ENCODE measurements around the gene C4BPA. TPM values are rescaled to one million over a fixed set of nuclear protein-coding genes. Genes with fewer than 3 reads are reported as not detected.

C4BPA gene
- total RNA-seq, 6 experiments from 2014 or later = not detected

GRCh38 chr1:207164086-207164485, 60.1 kb downstream of the C4BPA start:
- Mint-ChIP-seq H3K4me1 (ENCODE audit: low read depth) (no peaks in the 10 kb centered on the region), H3K27ac (no peak overlapping the region)

GRCh38 chr1:207172321-207172720, 68.3 kb downstream of the C4BPA start:
- Mint-ChIP-seq H3K9me3 (no peaks in the 10 kb centered on the region), H3K27ac (no peak overlapping the region), H3K27me3 (ENCODE audit: insufficient read depth) (peaks cover 3% of the 10 kb centered on the region; the same call in 1 of the 2 replicates), H3K4me3 (no peak overlapping the region), H3K36me3 (ENCODE audit: low read depth) (no peaks in the 10 kb centered on the region), H3K4me1 (ENCODE audit: low read depth) (no peaks in the 10 kb centered on the region)
- TF ChIP-seq CTCF (IDR thresholded peaks at IDR 0.05) = no peak
- DNase-seq = no peak

More at GRCh38 chr1:207164086-207164485, 60.1 kb downstream of the C4BPA start:
- H3K4me3 Mint-ChIP-seq = no peak overlapping the region
- H3K9me3 Mint-ChIP-seq = no peaks in the 10 kb centered on the region
- H3K27me3 Mint-ChIP-seq (ENCODE audit: insufficient read depth) = no peaks in the 10 kb centered on the region; the same call in none of the 2 replicates
- DNase-seq = no peak
- no peaks in the 10 kb centered on the region for H3K36me3 Mint-ChIP-seq (ENCODE audit: low read depth)
- no peak for TF ChIP-seq CTCF (IDR thresholded peaks at IDR 0.05)

GRCh38 chr1:207172885-207173284, 68.9 kb downstream of the C4BPA start:
- no peaks in the 10 kb centered on the region for H3K4me1 Mint-ChIP-seq (ENCODE audit: low read depth)
- no peaks in the 10 kb centered on the region for H3K36me3 Mint-ChIP-seq (ENCODE audit: low read depth)
- peaks cover 3% of the 10 kb centered on the region; the same call in 1 of the 2 replicates for H3K27me3 Mint-ChIP-seq (ENCODE audit: insufficient read depth)

GRCh38 chr1:207173396-207173795, 69.4 kb downstream of the C4BPA start:
- Mint-ChIP-seq H3K4me3 (no peak overlapping the region), H3K27me3 (ENCODE audit: insufficient read depth) (peaks cover 3% of the 10 kb centered on the region; the same call in 1 of the 2 replicates), H3K36me3 (ENCODE audit: low read depth) (no peaks in the 10 kb centered on the region), H3K9me3 (no peaks in the 10 kb centered on the region), H3K4me1 (ENCODE audit: low read depth) (no peaks in the 10 kb centered on the region), H3K27ac (no peak overlapping the region)
- DNase-seq = no peak
- no peak for TF ChIP-seq CTCF (IDR thresholded peaks at IDR 0.05)

More at GRCh38 chr1:207172885-207173284, 68.9 kb downstream of the C4BPA start:
- Mint-ChIP-seq H3K9me3 (no peaks in the 10 kb centered on the region), H3K4me3 (no peak overlapping the region), H3K27ac (no peak overlapping the region)
- no peak for TF ChIP-seq CTCF (IDR thresholded peaks at IDR 0.05)
- DNase-seq = no peak

- TF ChIP-seq CTCF (IDR thresholded peaks at IDR 0.05) = no peak
- H3K4me3 Mint-ChIP-seq = no peak overlapping the region
- H3K36me3 Mint-ChIP-seq (ENCODE audit: low read depth) = no peaks in the 10 kb centered on the region
- H3K27ac Mint-ChIP-seq = no peak overlapping the region
- peaks cover 3% of the 10 kb centered on the region; the same call in 1 of the 2 replicates for H3K27me3 Mint-ChIP-seq (ENCODE audit: insufficient read depth)
- no peaks in the 10 kb centered on the region for H3K4me1 Mint-ChIP-seq (ENCODE audit: low read depth)
- DNase-seq = no peak
- no peaks in the 10 kb centered on the region for H3K9me3 Mint-ChIP-seq
Measured at GRCh38 chr1:207174913-207175312, 70.9 kb downstream of the C4BPA start.

- H3K27me3 Mint-ChIP-seq (ENCODE audit: insufficient read depth) = peaks cover 3% of the 10 kb centered on the region
- H3K36me3 Mint-ChIP-seq (ENCODE audit: low read depth) = no peaks in the 10 kb centered on the region
- no peaks in the 10 kb centered on the region for H3K9me3 Mint-ChIP-seq
- H3K4me1 Mint-ChIP-seq (ENCODE audit: low read depth) = no peaks in the 10 kb centered on the region
- no peak for DNase-seq
- no peak overlapping the region for H3K4me3 Mint-ChIP-seq
- no peak for TF ChIP-seq CTCF (IDR thresholded peaks at IDR 0.05)
- H3K27ac Mint-ChIP-seq = no peak overlapping the region
Measured at GRCh38 chr1:207179036-207179435, 75.0 kb downstream of the C4BPA start.

All from HFFc6 (cell line).